H9 (cell line): ENCODE results near the gene CLCN3. TPM values are rescaled to one million over a fixed set of nuclear protein-coding genes. Genes with fewer than 3 reads are reported as not detected.

Experiments used
- DNase-seq: peaks from one replicate; pipeline ENCODE4 v3.0.0-alpha.2; 2017
- H2AFZ ChIP-seq: one replicate; pipeline ENCODE4 v1.6.1; 2013; ENCODE audit warnings: mild to moderate bottlenecking, low read length, control low read depth, moderate library complexity
- H2AK5ac ChIP-seq: 2 replicates; pipeline ENCODE4 v1.6.1; 2013; ENCODE audit warnings: low read length, control low read depth, mixed read lengths; ENCODE audit not compliant: insufficient read length
- H2BK120ac ChIP-seq: one replicate; pipeline ENCODE4 v1.6.1; 2013; ENCODE audit warnings: low read depth, mild to moderate bottlenecking, low read length, control low read depth, inconsistent platforms; ENCODE audit not compliant: poor library complexity, severe bottlenecking
- H2BK12ac ChIP-seq: 2 replicates; pipeline ENCODE4 v1.6.1; 2013; ENCODE audit warnings: low read length, control low read depth, mixed read lengths, low read depth; ENCODE audit not compliant: insufficient read length
- H2BK15ac ChIP-seq: 2 replicates; pipeline ENCODE4 v1.6.1; 2013; ENCODE audit warnings: low read depth, low read length, control low read depth
- H2BK20ac ChIP-seq: one replicate; pipeline ENCODE4 v1.6.1; 2013; ENCODE audit warnings: low read depth, mild to moderate bottlenecking, low read length, control low read depth, inconsistent platforms; ENCODE audit not compliant: poor library complexity, severe bottlenecking
- H2BK5ac ChIP-seq: 2 replicates; pipeline ENCODE4 v1.6.1; 2013; ENCODE audit warnings: low read length, control low read depth, mixed read lengths; ENCODE audit not compliant: insufficient read length
- H3K14ac ChIP-seq: 2 replicates; pipeline ENCODE4 v1.6.1; 2013; ENCODE audit warnings: low read length, control low read depth; ENCODE audit not compliant: insufficient read depth
- H3K18ac ChIP-seq: 2 replicates; pipeline ENCODE4 v1.6.1; 2013; ENCODE audit warnings: low read depth, mild to moderate bottlenecking, mixed read lengths, low read length, control low read depth; ENCODE audit not compliant: insufficient read length
- H3K23ac ChIP-seq: 2 replicates; pipeline ENCODE4 v1.6.1; 2013; ENCODE audit warnings: low read length, control low read depth, mixed read lengths, low read depth; ENCODE audit not compliant: insufficient read length
- H3K23me2 ChIP-seq: 2 replicates; pipeline ENCODE4 v1.6.1; 2013; ENCODE audit warnings: low read depth, mild to moderate bottlenecking, mixed read lengths, low read length, control low read depth; ENCODE audit not compliant: insufficient read length, poor library complexity, severe bottlenecking
- H3K27ac ChIP-seq: 2 replicates; pipeline ENCODE4 v1.5.1; 2013; ENCODE audit warnings: low read length, control low read depth, mixed read lengths, low read depth; ENCODE audit not compliant: insufficient read length
- H3K27me3 ChIP-seq: 2 replicates; pipeline ENCODE4 v1.6.1; 2013; ENCODE audit warnings: low read length, control low read depth, inconsistent platforms; ENCODE audit not compliant: insufficient read depth
- H3K4ac ChIP-seq: 2 replicates; pipeline ENCODE4 v1.6.1; 2013; ENCODE audit warnings: low read depth, mild to moderate bottlenecking, control low read depth, inconsistent platforms, low read length, moderate library complexity
- H3K4me1 ChIP-seq: 2 replicates; pipeline ENCODE4 v1.6.1; 2013; ENCODE audit warnings: low read length, control low read depth, inconsistent platforms; ENCODE audit not compliant: insufficient read depth
- H3K4me2 ChIP-seq: 2 replicates; pipeline ENCODE4 v1.6.1; 2013; ENCODE audit warnings: low read length, control low read depth, mixed read lengths; ENCODE audit not compliant: insufficient read length, insufficient read depth
- H3K56ac ChIP-seq: 2 replicates; pipeline ENCODE4 v1.6.1; 2013; ENCODE audit warnings: low read depth, mild to moderate bottlenecking, mixed read lengths, low read length, control low read depth; ENCODE audit not compliant: insufficient read length
- H3K79me1 ChIP-seq: 2 replicates; pipeline ENCODE4 v1.6.1; 2013; ENCODE audit warnings: low read depth, mild to moderate bottlenecking, moderate library complexity, low read length, control low read depth, inconsistent platforms; ENCODE audit not compliant: insufficient read depth, poor library complexity, severe bottlenecking
- H3K79me2 ChIP-seq: 2 replicates; pipeline ENCODE4 v1.6.1; 2013; ENCODE audit warnings: low read length, control low read depth, inconsistent platforms; ENCODE audit not compliant: insufficient read depth
- H3K9ac ChIP-seq: 2 replicates; pipeline ENCODE4 v1.6.1; 2013; ENCODE audit warnings: low read length, control low read depth, mixed read lengths; ENCODE audit not compliant: insufficient read length; ENCODE audit errors: extremely low read depth
- H3K9me3 ChIP-seq: one replicate; pipeline ENCODE4 v1.6.1; 2013; ENCODE audit warnings: low read depth, low read length, inconsistent platforms; ENCODE audit not compliant: control insufficient read depth
- H3T11ph ChIP-seq: one replicate; pipeline ENCODE4 v1.6.1; 2013; ENCODE audit warnings: mild to moderate bottlenecking, low read length, control low read depth, inconsistent platforms
- H4K20me1 ChIP-seq: one replicate; pipeline ENCODE4 v1.6.1; 2013; ENCODE audit not compliant: control insufficient read depth, insufficient read length, insufficient read depth
- H4K5ac ChIP-seq: 2 replicates; pipeline ENCODE4 v1.6.1; 2013; ENCODE audit warnings: low read depth, mild to moderate bottlenecking, mixed read lengths, low read length, control low read depth; ENCODE audit not compliant: insufficient read length
- H4K8ac ChIP-seq: replicated peaks from 2 replicates; pipeline ENCODE4 v1.6.1; 2013; ENCODE audit warnings: low read length, control low read depth, mixed read lengths, low read depth; ENCODE audit not compliant: insufficient read length
- H4K91ac ChIP-seq: 2 replicates; pipeline ENCODE4 v1.6.1; 2013; ENCODE audit warnings: low read depth, mild to moderate bottlenecking, moderate library complexity, mixed read lengths, low read length, control low read depth; ENCODE audit not compliant: insufficient read length
- H3K27ac Mint-ChIP-seq, 3 experiments: 2 replicates in 2 of 3; 3 replicates in 1 of 3; pipeline ENCODE4 v1.8.0; 2020 to 2021; ENCODE audit warnings: mixed read lengths in 3 of 3, mild to moderate bottlenecking in 1 of 3, moderate library complexity in 1 of 3
- H3K27me3 Mint-ChIP-seq: 2 replicates; pipeline ENCODE4 v1.8.0; 2021; ENCODE audit warnings: low read depth, mild to moderate bottlenecking, moderate library complexity, mixed read lengths
- H3K36me3 Mint-ChIP-seq, 3 experiments: 2 replicates in 2 of 3; 3 replicates in 1 of 3; pipeline ENCODE4 v1.8.0; 2020 to 2021; ENCODE audit warnings: low read depth in 3 of 3, mixed read lengths in 3 of 3; ENCODE audit not compliant: insufficient read depth in 1 of 3
- H3K4me1 Mint-ChIP-seq, 2 experiments: 2 replicates each; pipeline ENCODE4 v1.8.0; 2020; ENCODE audit warnings: mixed read lengths in 2 of 2
- H3K4me3 Mint-ChIP-seq, 2 experiments: 2 replicates in 1 of 2; 3 replicates in 1 of 2; pipeline ENCODE4 v1.8.0; 2020 to 2021; ENCODE audit warnings: mild to moderate bottlenecking in 2 of 2, mixed read lengths in 2 of 2, moderate library complexity in 1 of 2
- H3K9me3 Mint-ChIP-seq, 2 experiments: 2 replicates in 1 of 2; 3 replicates in 1 of 2; pipeline ENCODE4 v1.8.0; 2020; ENCODE audit warnings: mild to moderate bottlenecking in 2 of 2, mixed read lengths in 2 of 2, moderate library complexity in 1 of 2
- CTCF ChIP-seq: fragments of 200-600 bp; sonication (generic); conservative IDR thresholded peaks from 3 replicates; pipeline ENCODE4 v1.8.0; 2021; ENCODE audit warnings: antibody characterized with exemption, mild to moderate bottlenecking
- WGBS: extraction: QIAGEN DNeasy Blood & Tissue Kit; methylation state at CpG from one replicate; pipeline ENCODE4 v1.1.7; 2013; ENCODE audit warnings: missing lambda C conversion rate, low lambda C conversion rate, mixed read lengths; ENCODE audit not compliant: insufficient read length; ENCODE audit errors: extremely low coverage; 5-methylcytosine and 5-hydroxymethylcytosine counted together
- total RNA-seq: library from RNA; stranded (reverse); gene quantifications from 2 replicates; pipeline ENCODE4 v1.2.1, GENCODE V29; 2021

Gene CLCN3
- total RNA-seq, 1 experiment from 2014 or later = 25.7 TPM

- no peak overlapping the region for H3K18ac ChIP-seq
- no CpG with 5 or more reads among the region's 4 CpGs for WGBS
- H2BK12ac ChIP-seq = no peak overlapping the region
- H2AK5ac ChIP-seq = no peak overlapping the region
- H3K4me3 Mint-ChIP-seq = no peak overlapping the region
- no peaks in the 10 kb centered on the region for H3K9me3 ChIP-seq
- 0 out of 2 replicates have a peak, but pooled peaks cover 3% of the 10 kb centered on the region for H3K4me1 ChIP-seq
- H3T11ph ChIP-seq = no peak overlapping the region
- H4K91ac ChIP-seq = no peak overlapping the region
- H2BK20ac ChIP-seq = no peak overlapping the region
- no peaks in the 10 kb centered on the region; a peak in 2 of 5 replicates for H3K9me3 Mint-ChIP-seq
- peaks cover 6% of the 10 kb centered on the region for H3K23me2 ChIP-seq
- no peak overlapping the region for H3K56ac ChIP-seq
- H3K36me3 Mint-ChIP-seq = no peaks in the 10 kb centered on the region
- no peak overlapping the region for H3K9ac ChIP-seq
- no peak for TF ChIP-seq CTCF
- H3K4ac ChIP-seq = no peak overlapping the region
- no peak overlapping the region for H2BK120ac ChIP-seq
- H2BK15ac ChIP-seq = no peak overlapping the region
- H3K27me3 Mint-ChIP-seq = no peaks in the 10 kb centered on the region
- H3K14ac ChIP-seq = no peak overlapping the region
- no peaks in the 10 kb centered on the region for H3K79me1 ChIP-seq
- H3K79me2 ChIP-seq = peaks cover 2% of the 10 kb centered on the region; the same call in 1 of the 2 replicates
- H2BK5ac ChIP-seq = no peak overlapping the region
- H4K8ac ChIP-seq = no peak overlapping the region
- no peaks in the 10 kb centered on the region for H4K20me1 ChIP-seq
- H2AFZ ChIP-seq = no peak overlapping the region
- H3K4me1 Mint-ChIP-seq = peaks cover 12 to 22% of the 10 kb centered on the region in 2 experiments
- no peak overlapping the region for H4K5ac ChIP-seq
- no peak for DNase-seq
- no peaks in the 10 kb centered on the region for H3K27me3 ChIP-seq
- H3K27ac Mint-ChIP-seq = no peak overlapping the region
- no peak overlapping the region for H3K23ac ChIP-seq
- H3K27ac ChIP-seq = no peak overlapping the region
- H3K4me2 ChIP-seq = no peak overlapping the region
Observed at GRCh38 chr4:169615467-169616106, 4.8 kb upstream of the CLCN3 start.
